PC-9 (cell line): ENCODE results near the gene MORN3. TPM values are rescaled to one million over a fixed set of nuclear protein-coding genes. Genes with fewer than 3 reads are reported as not detected.

Experiments used
- BruUV-seq: library from RNA; stranded (reverse); fragments of 400-500 nt; replicated peaks from 2 replicates; lab custom pipeline; 2021; lab: Mats Ljungman, UMichigan
- CTCF ChIA-PET: fragments of 300-600 bp; sonication (Branson Sonifier 250); formaldehyde crosslinking; loops from one replicate; lab custom pipeline; 2022; ENCODE audit warnings: antibody characterized with exemption; lab: Charles Lee
- POLR2A ChIA-PET: fragments of 300-600 bp; sonication (Branson Sonifier 250); formaldehyde crosslinking; loops from one replicate; lab custom pipeline; 2022; ENCODE audit warnings: antibody characterized with exemption; ENCODE audit not compliant: unreplicated experiment; lab: Charles Lee
- DNase-seq, 2 experiments: peaks; one replicate each; pipeline versions ENCODE4 v3.0.0 to v3.0.0-alpha.2; 2015 to 2022; ENCODE audit warnings: mixed read lengths in 1 of 2
- H2AFZ ChIP-seq: fragments of 200-600 bp; sonication (generic); 2 replicates; pipeline ENCODE4 v1.8.1; 2017; ENCODE audit warnings: antibody characterized with exemption
- H3F3A ChIP-seq: fragments of 200-600 bp; sonication (generic); 2 replicates; pipeline ENCODE4 v1.8.1; 2017; ENCODE audit warnings: antibody characterized with exemption, mild to moderate bottlenecking, low read depth; ENCODE audit not compliant: insufficient read depth
- H3K27ac ChIP-seq: fragments of 200-600 bp; sonication (generic); 2 replicates; pipeline ENCODE4 v1.6.1; 2016; ENCODE audit warnings: mixed run types
- H3K27me3 ChIP-seq: fragments of 200-600 bp; sonication (generic); 2 replicates; pipeline ENCODE4 v1.6.1; 2016; ENCODE audit warnings: low read depth, mixed run types; ENCODE audit not compliant: insufficient read depth
- H3K36me3 ChIP-seq: fragments of 200-600 bp; sonication (generic); 2 replicates; pipeline ENCODE4 v1.6.1; 2016; ENCODE audit warnings: low read depth, mixed run types
- H3K4me1 ChIP-seq: fragments of 200-600 bp; sonication (generic); replicated peaks from 2 replicates; pipeline ENCODE4 v1.6.1; 2016; ENCODE audit warnings: mixed run types; ENCODE audit not compliant: insufficient read depth
- H3K4me2 ChIP-seq: fragments of 200-600 bp; sonication (generic); 2 replicates; pipeline ENCODE4 v1.6.1; 2017; ENCODE audit warnings: mixed run types
- H3K4me3 ChIP-seq: fragments of 200-600 bp; sonication (generic); 2 replicates; pipeline ENCODE4 v1.6.1; 2016; ENCODE audit warnings: mixed run types
- H3K79me2 ChIP-seq: fragments of 200-600 bp; sonication (generic); 2 replicates; pipeline ENCODE4 v1.6.1; 2017; ENCODE audit warnings: low read depth, mixed run types
- H3K9me2 ChIP-seq: fragments of 200-600 bp; sonication (generic); 2 replicates; pipeline ENCODE4 v1.8.1; 2017; ENCODE audit warnings: mild to moderate bottlenecking; ENCODE audit not compliant: insufficient read depth
- H3K9me3 ChIP-seq: fragments of 200-600 bp; sonication (generic); 2 replicates; pipeline ENCODE4 v1.8.1; 2016; ENCODE audit warnings: low read depth; ENCODE audit not compliant: insufficient read depth
- H4K20me1 ChIP-seq: fragments of 200-600 bp; sonication (generic); 2 replicates; pipeline ENCODE4 v1.8.1; 2017; ENCODE audit not compliant: insufficient read depth
- EZH2 ChIP-seq: fragments of 200-600 bp; sonication (generic); IDR thresholded peaks from 2 replicates; pipeline ENCODE4 v1.8.0; 2017; ENCODE audit warnings: antibody characterized with exemption, low read depth
- intact Hi-C: fragments of 100-400 bp; cut with micrococcal nuclease; formaldehyde crosslinking; loops from one replicate; pipeline ENCODE4 v1.10.0; 2022; ENCODE audit not compliant: unreplicated experiment
- total RNA-seq: library from RNA; stranded (reverse); gene quantifications from 2 replicates; pipeline ENCODE4 v1.2.3, GENCODE V29; 2021
- TF ChIP-seq, protein P1 (sequence below): fragments of 200-600 bp; sonication (generic); conservative IDR thresholded peaks from 2 replicates; pipeline ENCODE4 v1.6.1; 2017; ENCODE audit warnings: mixed run types, antibody characterized with exemption, mild to moderate bottlenecking, moderate library complexity

Gene MORN3
- total RNA-seq, 1 experiment from 2014 or later: 1.8 TPM

DNA sequence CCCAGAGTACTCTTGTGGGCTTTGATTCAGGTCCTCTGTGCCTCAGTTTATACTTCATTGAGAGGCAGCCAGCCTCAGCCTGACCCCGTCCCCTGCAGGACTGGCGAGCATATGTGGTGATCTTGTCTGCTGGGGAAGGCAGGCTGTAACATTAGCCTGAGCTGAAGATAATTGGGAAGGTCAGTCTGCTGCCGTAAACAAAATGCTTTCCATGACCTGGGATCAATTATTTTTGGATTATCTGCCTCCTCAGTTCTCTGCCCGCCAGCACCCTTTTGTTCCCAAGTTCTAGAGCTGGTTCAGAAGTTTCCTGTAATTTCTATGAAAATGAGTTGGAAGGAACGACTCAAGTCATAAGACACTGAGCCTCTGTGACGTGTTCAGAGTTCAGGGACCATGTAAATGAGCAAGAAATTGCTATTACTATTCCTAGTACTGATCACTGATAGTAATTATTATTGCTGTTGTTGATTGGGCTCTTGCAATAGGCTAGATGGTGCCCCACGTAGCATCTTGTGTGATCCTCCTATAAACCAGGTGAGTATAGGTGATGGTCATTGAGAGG lies 38.6 kb downstream of the MORN3 start:
- Histone ChIP-seq H3K4me3 (no peak overlapping the region), H3K9me2 (no peaks in the 10 kb centered on the region), H3K4me2 (no peak overlapping the region), H3K27me3 (no peaks in the 10 kb centered on the region), H3K79me2 (peaks cover 59% of the 10 kb centered on the region), H3K27ac (no peak overlapping the region), H4K20me1 (0 out of 2 replicates have a peak, but pooled peaks cover 4% of the 10 kb centered on the region), H3K4me1 (peaks cover 29% of the 10 kb centered on the region), H2AFZ (no peak overlapping the region), H3K36me3 (peaks cover 4% of the 10 kb centered on the region; the same call in 1 of the 2 replicates), H3F3A (peaks cover 16% of the 10 kb centered on the region), H3K9me3 (no peaks in the 10 kb centered on the region)
- BruUV-seq: no TSS peak
- POLR2A ChIA-PET: no interaction called here
- TF ChIP-seq, protein P1, sequence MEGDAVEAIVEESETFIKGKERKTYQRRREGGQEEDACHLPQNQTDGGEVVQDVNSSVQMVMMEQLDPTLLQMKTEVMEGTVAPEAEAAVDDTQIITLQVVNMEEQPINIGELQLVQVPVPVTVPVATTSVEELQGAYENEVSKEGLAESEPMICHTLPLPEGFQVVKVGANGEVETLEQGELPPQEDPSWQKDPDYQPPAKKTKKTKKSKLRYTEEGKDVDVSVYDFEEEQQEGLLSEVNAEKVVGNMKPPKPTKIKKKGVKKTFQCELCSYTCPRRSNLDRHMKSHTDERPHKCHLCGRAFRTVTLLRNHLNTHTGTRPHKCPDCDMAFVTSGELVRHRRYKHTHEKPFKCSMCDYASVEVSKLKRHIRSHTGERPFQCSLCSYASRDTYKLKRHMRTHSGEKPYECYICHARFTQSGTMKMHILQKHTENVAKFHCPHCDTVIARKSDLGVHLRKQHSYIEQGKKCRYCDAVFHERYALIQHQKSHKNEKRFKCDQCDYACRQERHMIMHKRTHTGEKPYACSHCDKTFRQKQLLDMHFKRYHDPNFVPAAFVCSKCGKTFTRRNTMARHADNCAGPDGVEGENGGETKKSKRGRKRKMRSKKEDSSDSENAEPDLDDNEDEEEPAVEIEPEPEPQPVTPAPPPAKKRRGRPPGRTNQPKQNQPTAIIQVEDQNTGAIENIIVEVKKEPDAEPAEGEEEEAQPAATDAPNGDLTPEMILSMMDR: no peak
- no peak for TF ChIP-seq EZH2
- DNase-seq: no peak
- CTCF ChIA-PET: interaction anchor here (0.5 kb wide), 1 partner anchor 54 kb away, joined by 10 read pairs; no protein-coding TSS in a partner anchor
- intact Hi-C loops: no loop called here

DNA sequence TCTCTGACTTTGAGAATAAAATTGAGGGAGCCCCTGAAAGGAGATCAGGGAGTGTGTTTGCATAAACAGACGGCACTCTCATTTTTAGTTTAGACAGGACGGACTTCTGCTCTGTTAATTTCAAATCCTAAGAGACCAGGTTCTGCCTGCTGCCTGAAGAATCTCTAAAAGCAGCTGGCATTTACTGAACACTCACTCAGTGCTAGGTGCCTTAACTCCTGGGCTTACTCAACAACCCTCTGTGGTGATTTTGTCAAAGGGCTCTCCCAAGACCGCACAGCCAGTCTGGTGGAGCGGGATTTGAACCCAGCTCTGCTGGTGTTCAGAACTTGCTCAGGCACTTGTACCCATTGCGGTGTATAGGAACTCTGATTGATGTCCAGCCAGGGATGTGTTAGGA lies 40.9 kb downstream of the MORN3 start:
- no peak overlapping the region for H3K27ac ChIP-seq
- H3K27me3 ChIP-seq: no peaks in the 10 kb centered on the region
- H3K9me2 ChIP-seq: no peaks in the 10 kb centered on the region
- H3F3A ChIP-seq: peaks cover 19% of the 10 kb centered on the region
- H4K20me1 ChIP-seq: 0 out of 2 replicates have a peak, but pooled peaks cover 4% of the 10 kb centered on the region
- intact Hi-C loops: loop anchor here (5.0 kb wide), 2 partner anchors 46 to 149 kb away; partner anchors contain the start of gene KDM2B
- CTCF ChIA-PET: interaction anchor here (0.5 to 0.7 kb wide), 3 partner anchors 44 to 237 kb away, joined by 3 to 8 read pairs (median 8); no protein-coding TSS in a partner anchor
- peaks cover 29% of the 10 kb centered on the region for H3K4me1 ChIP-seq
- peaks cover 59% of the 10 kb centered on the region for H3K79me2 ChIP-seq
- no peak overlapping the region for H2AFZ ChIP-seq
- no peak for DNase-seq
- H3K36me3 ChIP-seq: peaks cover 4% of the 10 kb centered on the region; the same call in 1 of the 2 replicates
- BruUV-seq: no TSS peak
- no peak for TF ChIP-seq EZH2
- TF ChIP-seq, protein P1: no peak
- no peak overlapping the region for H3K4me3 ChIP-seq
- POLR2A ChIA-PET: interaction anchor here (0.6 kb wide), 1 partner anchor 12 kb away, joined by 3 read pairs; no protein-coding TSS in a partner anchor
- H3K4me2 ChIP-seq: peak overlapping the region; percentile 97
- H3K9me3 ChIP-seq: no peaks in the 10 kb centered on the region

DNA sequence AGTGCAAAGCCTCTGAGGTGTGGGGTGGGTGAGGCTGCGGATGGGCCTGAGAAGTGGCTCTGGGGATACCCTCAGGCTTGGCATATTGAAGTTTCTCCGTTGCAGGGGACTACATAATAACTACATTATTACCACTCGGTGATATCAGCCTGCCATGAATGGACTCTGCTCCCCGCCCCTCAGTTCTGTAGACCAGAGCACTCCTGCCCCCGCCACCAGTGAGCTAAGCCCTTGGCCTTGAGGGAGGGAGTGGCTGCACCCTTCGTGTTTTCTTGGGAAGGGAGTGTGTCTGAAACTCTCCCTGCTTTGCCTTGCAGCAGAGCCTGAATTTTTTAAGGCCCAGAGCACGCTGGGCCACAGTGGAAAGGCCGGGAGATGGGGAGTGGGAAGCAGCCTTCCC lies 41.4 kb downstream of the MORN3 start:
- Histone ChIP-seq H3K9me3 (no peaks in the 10 kb centered on the region), H3K4me1 (peaks cover 29% of the 10 kb centered on the region), H3K9me2 (no peaks in the 10 kb centered on the region), H3K36me3 (peaks cover 4% of the 10 kb centered on the region; the same call in 1 of the 2 replicates), H2AFZ (no peak overlapping the region), H3K27ac (0 out of 2 replicates have a peak overlapping the region, but pooled peaks have one; percentile 44), H3K4me2 (peak overlapping the region; percentile 97), H3K4me3 (peak overlapping the region; percentile 92), H4K20me1 (0 out of 2 replicates have a peak, but pooled peaks cover 4% of the 10 kb centered on the region), H3F3A (peaks cover 19% of the 10 kb centered on the region), H3K27me3 (no peaks in the 10 kb centered on the region), H3K79me2 (peaks cover 56% of the 10 kb centered on the region)
- TF ChIP-seq, protein P1: no peak
- no peak for TF ChIP-seq EZH2
- ChIA-PET POLR2A (no interaction called here), CTCF (interaction anchor here (0.5 to 0.7 kb wide), 3 partner anchors 41 to 237 kb away, joined by 3 to 8 read pairs (median 3); no protein-coding TSS in a partner anchor)
- peak in 1 of 2 experiments; percentile 27 for DNase-seq
- BruUV-seq: no TSS peak
- intact Hi-C loops: loop anchor here (5.0 kb wide), 2 partner anchors 46 to 149 kb away; partner anchors contain the start of gene KDM2B
